Hepatocyte (in vitro differentiated cells): ENCODE data around the gene RTP3. TPM values are rescaled to one million over a fixed set of nuclear protein-coding genes. Genes with fewer than 3 reads are reported as not detected.
"Not testable (repeated sequence)": the region's sequence is repeated elsewhere in the genome, so short reads cannot be mapped to it uniquely, and the experiment has no call there.

Experiments used
- DNase-seq: peaks from one replicate; pipeline ENCODE4 v3.0.0-alpha.2; 2016; ENCODE audit warnings: low spot score
- H2AFZ ChIP-seq: fragments of 200-600 bp; sonication (generic); 2 replicates; pipeline ENCODE4 v1.6.0; 2016; ENCODE audit warnings: antibody characterized with exemption, mild to moderate bottlenecking
- H3K27ac ChIP-seq: fragments of 200-600 bp; sonication (generic); 2 replicates; pipeline ENCODE4 v1.5.1; 2016; ENCODE audit warnings: mild to moderate bottlenecking
- H3K27me3 ChIP-seq: fragments of 200-600 bp; sonication (generic); 2 replicates; pipeline ENCODE4 v1.6.1; 2016
- H3K36me3 ChIP-seq: fragments of 200-600 bp; sonication (generic); replicated peaks from 2 replicates; pipeline ENCODE4 v1.5.1; 2016; ENCODE audit warnings: low read depth; ENCODE audit not compliant: insufficient read depth
- H3K4me1 ChIP-seq: fragments of 200-600 bp; sonication (generic); 2 replicates; pipeline ENCODE4 v1.5.1; 2016; ENCODE audit warnings: mild to moderate bottlenecking, moderate library complexity; ENCODE audit not compliant: insufficient read depth
- H3K4me2 ChIP-seq: fragments of 200-600 bp; sonication (generic); 2 replicates; pipeline ENCODE4 v1.6.0; 2016
- H3K4me3 ChIP-seq: fragments of 200-600 bp; sonication (generic); 2 replicates; pipeline ENCODE4 v1.5.1; 2016; ENCODE audit warnings: mild to moderate bottlenecking
- H3K79me2 ChIP-seq: fragments of 200-600 bp; sonication (generic); 2 replicates; pipeline ENCODE4 v1.6.0; 2017; ENCODE audit warnings: mild to moderate bottlenecking
- H3K9me2 ChIP-seq: fragments of 200-600 bp; sonication (generic); replicated peaks from 2 replicates; pipeline ENCODE4 v1.6.0; 2017; ENCODE audit warnings: mild to moderate bottlenecking; ENCODE audit not compliant: insufficient read depth
- H3K9me3 ChIP-seq: fragments of 200-600 bp; sonication (generic); 2 replicates; pipeline ENCODE4 v1.5.1; 2016; ENCODE audit warnings: low read depth, mild to moderate bottlenecking
- H4K20me1 ChIP-seq: fragments of 200-600 bp; sonication (generic); 2 replicates; pipeline ENCODE4 v1.6.0; 2016; ENCODE audit warnings: mild to moderate bottlenecking; ENCODE audit not compliant: insufficient read depth, poor library complexity, severe bottlenecking
- CTCF ChIP-seq: fragments of 200-600 bp; sonication (generic); IDR thresholded peaks from 2 replicates; pipeline ENCODE4 v1.5.1; 2016; ENCODE audit warnings: antibody characterized with exemption, mild to moderate bottlenecking; ENCODE audit not compliant: poor library complexity
- EZH2 ChIP-seq: fragments of 200-600 bp; sonication (generic); IDR thresholded peaks from 2 replicates; pipeline ENCODE4 v1.6.1; 2016; ENCODE audit warnings: antibody characterized with exemption, mild to moderate bottlenecking, borderline replicate concordance
- EZH2phosphoT487 ChIP-seq: fragments of 200-600 bp; sonication (generic); IDR thresholded peaks from one replicate; pipeline ENCODE4 v1.6.1; 2018; ENCODE audit warnings: antibody characterized with exemption, mild to moderate bottlenecking, low read depth, moderate library complexity; ENCODE audit not compliant: unreplicated experiment, severe bottlenecking
- WGBS: methylation state at CpG from one replicate; pipeline ENCODE4 v1.1.6; 2016; ENCODE audit warnings: low lambda C conversion rate; ENCODE audit errors: missing lambda C conversion rate; 5-methylcytosine and 5-hydroxymethylcytosine counted together
- polyA plus RNA-seq: library from polyadenylated mRNA; unstranded; fragments of >200 nt; fragmentation: Nextera tagmentation; extraction: Ambion mirVana; gene quantifications from 2 replicates; pipeline ENCODE4 v1.2.1, GENCODE V29; 2016
- total RNA-seq: library from RNA; depleted of rRNA; stranded (reverse); fragments of >200 nt; gene quantifications from 2 replicates; pipeline ENCODE4 v1.2.3, GENCODE V29; 2014

The RTP3 gene
- total and polyA plus RNA-seq, 2 experiments from 2014 or later = 1.8 to 2.0 TPM

GRCh38 chr3:46520531-46520930 is 22.8 kb downstream of the RTP3 start:
- no peaks in the 10 kb centered on the region for H3K27me3 ChIP-seq
- no peaks in the 10 kb centered on the region for H4K20me1 ChIP-seq
- TF ChIP-seq EZH2 (no peak), CTCF (no peak), EZH2phosphoT487 (no peak)
- no peak overlapping the region for H3K4me2 ChIP-seq
- no peaks in the 10 kb centered on the region for H3K9me2 ChIP-seq
- DNase-seq = no peak
- 89% methylated on average over 3 of the region's 3 CpGs for WGBS
- no peak overlapping the region for H2AFZ ChIP-seq
- H3K4me1 ChIP-seq = no peaks in the 10 kb centered on the region
- no peaks in the 10 kb centered on the region for H3K9me3 ChIP-seq
- H3K27ac ChIP-seq = no peak overlapping the region
- H3K36me3 ChIP-seq = no peaks in the 10 kb centered on the region
- H3K79me2 ChIP-seq = no peaks in the 10 kb centered on the region
- no peak overlapping the region for H3K4me3 ChIP-seq

GRCh38 chr3:46521096-46521495 is 23.3 kb downstream of the RTP3 start:
- Histone ChIP-seq H3K36me3 (no peaks in the 10 kb centered on the region), H3K4me2 (no peak overlapping the region), H3K79me2 (no peaks in the 10 kb centered on the region), H3K27ac (no peak overlapping the region), H4K20me1 (no peaks in the 10 kb centered on the region), H3K4me3 (no peak overlapping the region), H3K9me3 (no peaks in the 10 kb centered on the region), H3K27me3 (no peaks in the 10 kb centered on the region), H3K9me2 (no peaks in the 10 kb centered on the region), H2AFZ (no peak overlapping the region), H3K4me1 (no peaks in the 10 kb centered on the region)
- TF ChIP-seq EZH2phosphoT487 = no peak
- TF ChIP-seq EZH2 = no peak
- no peak for TF ChIP-seq CTCF
- whole genome bisulfite sequencing = 87% methylated on average over 9 of the region's 9 CpGs
- DNase-seq = no peak

- not testable (repeated sequence) for H3K27me3 ChIP-seq, H3K9me3 ChIP-seq, H3K4me2 ChIP-seq, DNase-seq, H3K36me3 ChIP-seq, H3K4me1 ChIP-seq, H2AFZ ChIP-seq, H4K20me1 ChIP-seq, H3K9me2 ChIP-seq, H3K27ac ChIP-seq, H3K79me2 ChIP-seq, H3K4me3 ChIP-seq
- 84% methylated on average over 4 of the region's 4 CpGs for WGBS
Measured at GRCh38 chr3:46522201-46522600, 24.4 kb downstream of the RTP3 start.

GRCh38 chr3:46523556-46523955 is 25.8 kb downstream of the RTP3 start:
- Histone ChIP-seq H3K4me1 (no peaks in the 10 kb centered on the region), H3K79me2 (no peaks in the 10 kb centered on the region), H2AFZ (no peak overlapping the region), H3K9me3 (no peaks in the 10 kb centered on the region), H3K36me3 (no peaks in the 10 kb centered on the region), H3K27me3 (no peaks in the 10 kb centered on the region), H4K20me1 (no peaks in the 10 kb centered on the region), H3K9me2 (no peaks in the 10 kb centered on the region), H3K27ac (no peak overlapping the region), H3K4me2 (no peak overlapping the region), H3K4me3 (no peak overlapping the region)
- DNase-seq = no peak
- no peak for TF ChIP-seq EZH2
- WGBS = 98% methylated on average over 2 of the region's 2 CpGs
